Heart left ventricle (tissue), 13 donors: ENCODE data around the gene ARID2.

Source experiments
- POLR2A ChIP-seq, 2 donors: fragments of 450-650 bp; IDR thresholded peaks; one replicate each; pipeline ENCODE4 v1.6.1; 2017; ENCODE audit warnings: antibody characterized with exemption in 2 of 2, mild to moderate bottlenecking in 2 of 2, moderate library complexity in 2 of 2
- TF ChIP-seq, protein P1 (sequence below), 12 donors: fragments of 200-600 bp; sonication (generic) in 4 of 12; IDR thresholded peaks; one replicate each; pipeline versions ENCODE4 v1.5.0 to v1.8.0; 2018 to 2022; ENCODE audit warnings: antibody characterized with exemption in 12 of 12, mild to moderate bottlenecking in 5 of 12
- donor health status: ischemic (EF 13 %, LVEDD 7.1; RV severe dilation, severe dysfunction).
- donor health status: DM: no; HTN: yes; CAD: no.
- donor health status: DM: no; HTN: no; CAD: no.
- donor health status: ischemic (EF 25% LVEDD 6.9; RV normal size, moderate dysfunction).
- donor health status: ischemic (EF 25% LVEDD 5.7; RV mildly dilated, moderate dysfunction).
- donor health status: ischemic (EF 35%, LVEDD 5.7; RV mildly dilated, moderate dysfunction).
- donor health status: nonischemic (EF 11% LVEDD 7.7; RV severe dilation, severe dysfunction).
- donor health status: DM: yes; HTN: yes; CAD: no.
- donor health status: PGD.
- donor health status: ischemic (EF 29% LVEDD 5.4; RV normal size, mild dysfunction).
- donor health status: nonischemic (EF 23%, LVEDD 6.1; RV moderate dilation, normal function).

- TF ChIP-seq, protein P1, sequence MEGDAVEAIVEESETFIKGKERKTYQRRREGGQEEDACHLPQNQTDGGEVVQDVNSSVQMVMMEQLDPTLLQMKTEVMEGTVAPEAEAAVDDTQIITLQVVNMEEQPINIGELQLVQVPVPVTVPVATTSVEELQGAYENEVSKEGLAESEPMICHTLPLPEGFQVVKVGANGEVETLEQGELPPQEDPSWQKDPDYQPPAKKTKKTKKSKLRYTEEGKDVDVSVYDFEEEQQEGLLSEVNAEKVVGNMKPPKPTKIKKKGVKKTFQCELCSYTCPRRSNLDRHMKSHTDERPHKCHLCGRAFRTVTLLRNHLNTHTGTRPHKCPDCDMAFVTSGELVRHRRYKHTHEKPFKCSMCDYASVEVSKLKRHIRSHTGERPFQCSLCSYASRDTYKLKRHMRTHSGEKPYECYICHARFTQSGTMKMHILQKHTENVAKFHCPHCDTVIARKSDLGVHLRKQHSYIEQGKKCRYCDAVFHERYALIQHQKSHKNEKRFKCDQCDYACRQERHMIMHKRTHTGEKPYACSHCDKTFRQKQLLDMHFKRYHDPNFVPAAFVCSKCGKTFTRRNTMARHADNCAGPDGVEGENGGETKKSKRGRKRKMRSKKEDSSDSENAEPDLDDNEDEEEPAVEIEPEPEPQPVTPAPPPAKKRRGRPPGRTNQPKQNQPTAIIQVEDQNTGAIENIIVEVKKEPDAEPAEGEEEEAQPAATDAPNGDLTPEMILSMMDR (IDR thresholded peaks at IDR 0.05) = no peak
- TF ChIP-seq POLR2A (IDR thresholded peaks at IDR 0.05) = no peak
Measured at GRCh38 chr12:45775465-45775864, 46.0 kb downstream of the ARID2 start.
